PC-3 (cell line): ENCODE measurements around the gene TRPM5. TPM values are rescaled to one million over a fixed set of nuclear protein-coding genes. Genes with fewer than 3 reads are reported as not detected.

Experiments
- ATAC-seq: fragments of 200-7000 bp; cut with Tn5 transposase; 2 replicates; pipeline ENCODE4 v1.9.1; 2020; ENCODE audit warnings: mild to moderate bottlenecking, moderate library complexity
- BruUV-seq: library from RNA; stranded (reverse); fragments of 400-500 nt; replicated peaks from 2 replicates; lab custom pipeline; 2021; lab: Mats Ljungman, UMichigan
- CTCF ChIA-PET: fragments of 300-600 bp; sonication (Branson Sonifier 250); formaldehyde crosslinking; loops from one replicate; lab custom pipeline; 2022; ENCODE audit warnings: antibody characterized with exemption; lab: Charles Lee
- POLR2A ChIA-PET: fragments of 300-600 bp; sonication (Branson Sonifier 250); formaldehyde crosslinking; loops from one replicate; lab custom pipeline; 2022; ENCODE audit warnings: antibody characterized with exemption; ENCODE audit not compliant: unreplicated experiment; lab: Charles Lee
- DNase-seq: peaks from one replicate; pipeline ENCODE4 v3.0.0-alpha.2; 2015
- H2AFZ ChIP-seq: fragments of 300-600 bp; sonication (generic); 2 replicates; pipeline ENCODE4 v1.6.0; 2016; ENCODE audit warnings: antibody characterized with exemption, low read length
- H3F3A ChIP-seq: fragments of 300-600 bp; sonication (generic); one replicate; pipeline ENCODE4 v1.6.0; 2017; ENCODE audit warnings: antibody characterized with exemption, low read length, control low read depth, mild to moderate bottlenecking; ENCODE audit not compliant: unreplicated experiment
- H3K27ac ChIP-seq: fragments of 300-600 bp; sonication (generic); 2 replicates; pipeline ENCODE4 v1.5.1; 2016; ENCODE audit warnings: mild to moderate bottlenecking, low read length
- H3K27me3 ChIP-seq: fragments of 300-600 bp; sonication (generic); 2 replicates; pipeline ENCODE4 v1.6.1; 2016; ENCODE audit warnings: low read length, mixed read lengths
- H3K36me3 ChIP-seq: fragments of 300-600 bp; sonication (generic); 2 replicates; pipeline ENCODE4 v1.6.1; 2016; ENCODE audit warnings: low read depth, mixed run types, low read length, mixed read lengths
- H3K4me1 ChIP-seq: fragments of 300-600 bp; sonication (generic); 2 replicates; pipeline ENCODE4 v1.5.1; 2016; ENCODE audit warnings: low read length; ENCODE audit not compliant: insufficient read depth
- H3K4me2 ChIP-seq: fragments of 300-600 bp; sonication (generic); 2 replicates; pipeline ENCODE4 v1.6.0; 2016; ENCODE audit warnings: low read length
- H3K4me3 ChIP-seq: fragments of 300-600 bp; sonication (generic); 2 replicates; pipeline ENCODE4 v1.5.1; 2016; ENCODE audit warnings: mild to moderate bottlenecking, low read length, mixed read lengths
- H3K79me2 ChIP-seq: fragments of 300-600 bp; sonication (generic); 2 replicates; pipeline ENCODE4 v1.6.1; 2017; ENCODE audit warnings: low read length, mixed read lengths
- H3K9ac ChIP-seq: fragments of 300-600 bp; sonication (generic); 2 replicates; pipeline ENCODE4 v1.6.0; 2016; ENCODE audit warnings: mild to moderate bottlenecking, low read length
- H3K9me2 ChIP-seq: fragments of 300-600 bp; sonication (generic); replicated peaks from 2 replicates; pipeline ENCODE4 v1.6.1; 2016; ENCODE audit warnings: mixed run types, low read length, mixed read lengths
- H3K9me3 ChIP-seq: fragments of 300-600 bp; sonication (generic); 2 replicates; pipeline ENCODE4 v1.6.1; 2016; ENCODE audit warnings: low read length, mixed read lengths
- H4K20me1 ChIP-seq: fragments of 300-600 bp; sonication (generic); 2 replicates; pipeline ENCODE4 v1.6.1; 2016; ENCODE audit warnings: low read length, mixed read lengths
- EZH2 ChIP-seq: fragments of 300-600 bp; sonication (generic); IDR thresholded peaks from one replicate; pipeline ENCODE4 v1.6.1; 2017; ENCODE audit warnings: antibody characterized with exemption, mild to moderate bottlenecking, low read length; ENCODE audit not compliant: unreplicated experiment
- EZH2phosphoT487 ChIP-seq: fragments of 300-600 bp; sonication (generic); IDR thresholded peaks from 2 replicates; pipeline ENCODE4 v1.6.1; 2018; ENCODE audit warnings: mild to moderate bottlenecking, antibody characterized with exemption, low read length, borderline replicate concordance
- intact Hi-C: fragments of 100-400 bp; cut with micrococcal nuclease; formaldehyde crosslinking; loops from 2 replicates; pipeline ENCODE4 v1.9.0; 2023
- total RNA-seq: library from RNA; depleted of rRNA; stranded (reverse); fragments of >200 nt; gene quantifications from 2 replicates; pipeline ENCODE4 v1.2.3, GENCODE V29; 2014
- TF ChIP-seq, protein P1 (sequence below): fragments of 300-600 bp; sonication (generic); conservative IDR thresholded peaks from 2 replicates; pipeline ENCODE4 v1.5.1; 2017; ENCODE audit warnings: antibody characterized with exemption, low read depth, mild to moderate bottlenecking, low read length

Gene TRPM5
- total RNA-seq, 1 experiment from 2014 or later, result not detected

DNA sequence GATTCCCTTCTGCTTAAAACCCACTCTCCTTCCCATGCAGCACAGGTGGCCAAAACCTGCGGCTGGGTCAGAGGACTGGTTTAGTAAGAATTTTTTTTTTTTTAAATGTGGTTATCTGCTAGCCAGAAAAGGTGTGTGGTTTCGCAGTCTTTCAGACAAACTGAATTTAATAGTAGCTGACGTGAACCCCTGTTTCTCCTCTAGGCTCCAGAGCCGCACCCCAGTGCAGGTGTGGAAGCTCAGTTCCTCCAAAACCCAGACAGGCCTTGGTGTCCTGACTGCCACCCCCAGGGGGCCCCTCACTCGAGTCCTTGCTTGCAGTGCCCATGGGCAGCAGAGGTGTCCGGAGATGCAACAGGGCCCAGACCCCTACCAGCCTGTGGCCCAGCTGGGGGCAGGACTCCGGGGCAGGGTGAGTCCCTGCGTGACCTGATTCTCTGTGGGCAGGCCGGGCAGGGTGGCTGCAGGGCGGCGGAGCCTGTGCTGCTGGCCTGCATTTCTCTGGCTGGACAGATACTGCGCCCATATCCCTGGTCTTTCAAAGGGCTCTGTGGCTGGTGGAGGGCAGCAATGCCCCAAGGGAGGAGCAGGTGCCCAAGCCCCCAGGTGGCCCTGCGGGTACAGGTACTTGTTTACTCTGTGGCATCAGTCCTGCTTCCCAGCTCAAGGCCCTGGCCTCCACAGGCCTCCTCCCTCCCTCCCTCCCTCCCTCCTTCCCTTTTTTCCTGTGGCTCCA is 15.7 kb upstream of the TRPM5 start:
- BruUV-seq, result no TSS peak
- CTCF ChIA-PET, result interaction anchor here (0.7 kb wide), 1 partner anchor 470 kb away, joined by 3 read pairs; no protein-coding TSS in a partner anchor
- H3K9me3 ChIP-seq, result no peaks in the 10 kb centered on the region
- H3K27me3 ChIP-seq, result no peaks in the 10 kb centered on the region
- no peak overlapping the region for H3K9ac ChIP-seq
- POLR2A ChIA-PET, result no interaction called here
- H3K36me3 ChIP-seq, result no peaks in the 10 kb centered on the region
- TF ChIP-seq, protein P1, sequence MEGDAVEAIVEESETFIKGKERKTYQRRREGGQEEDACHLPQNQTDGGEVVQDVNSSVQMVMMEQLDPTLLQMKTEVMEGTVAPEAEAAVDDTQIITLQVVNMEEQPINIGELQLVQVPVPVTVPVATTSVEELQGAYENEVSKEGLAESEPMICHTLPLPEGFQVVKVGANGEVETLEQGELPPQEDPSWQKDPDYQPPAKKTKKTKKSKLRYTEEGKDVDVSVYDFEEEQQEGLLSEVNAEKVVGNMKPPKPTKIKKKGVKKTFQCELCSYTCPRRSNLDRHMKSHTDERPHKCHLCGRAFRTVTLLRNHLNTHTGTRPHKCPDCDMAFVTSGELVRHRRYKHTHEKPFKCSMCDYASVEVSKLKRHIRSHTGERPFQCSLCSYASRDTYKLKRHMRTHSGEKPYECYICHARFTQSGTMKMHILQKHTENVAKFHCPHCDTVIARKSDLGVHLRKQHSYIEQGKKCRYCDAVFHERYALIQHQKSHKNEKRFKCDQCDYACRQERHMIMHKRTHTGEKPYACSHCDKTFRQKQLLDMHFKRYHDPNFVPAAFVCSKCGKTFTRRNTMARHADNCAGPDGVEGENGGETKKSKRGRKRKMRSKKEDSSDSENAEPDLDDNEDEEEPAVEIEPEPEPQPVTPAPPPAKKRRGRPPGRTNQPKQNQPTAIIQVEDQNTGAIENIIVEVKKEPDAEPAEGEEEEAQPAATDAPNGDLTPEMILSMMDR, result no peak
- TF ChIP-seq EZH2phosphoT487, result no peak
- no peak for TF ChIP-seq EZH2
- ATAC-seq (no peak), DNase-seq (no peak)
- H3K9me2 ChIP-seq, result no peaks in the 10 kb centered on the region
- no peak overlapping the region for H3K27ac ChIP-seq
- H2AFZ ChIP-seq, result no peak overlapping the region
- intact Hi-C loops, result no loop called here
- H3K4me1 ChIP-seq, result peaks cover 5% of the 10 kb centered on the region; the same call in 1 of the 2 replicates
- no peak overlapping the region for H3K4me2 ChIP-seq
- H3F3A ChIP-seq, result no peaks in the 10 kb centered on the region
- no peaks in the 10 kb centered on the region for H3K79me2 ChIP-seq
- H4K20me1 ChIP-seq, result no peaks in the 10 kb centered on the region
- no peak overlapping the region for H3K4me3 ChIP-seq

- no peak overlapping the region for H3K9ac ChIP-seq
- no peak for DNase-seq
- H3K9me2 ChIP-seq, result no peaks in the 10 kb centered on the region
- H3K4me3 ChIP-seq, result no peak overlapping the region
- H2AFZ ChIP-seq, result no peak overlapping the region
- no peaks in the 10 kb centered on the region for H3K27me3 ChIP-seq
- no TSS peak for BruUV-seq
- TF ChIP-seq, protein P1, result no peak
- TF ChIP-seq EZH2 (no peak), EZH2phosphoT487 (no peak)
- intact Hi-C loops, result no loop called here
- no peak overlapping the region for H3K4me2 ChIP-seq
- H3K27ac ChIP-seq, result no peak overlapping the region
- H3K4me1 ChIP-seq, result peaks cover 5% of the 10 kb centered on the region; the same call in 1 of the 2 replicates
- ATAC-seq, result no peak
- no peaks in the 10 kb centered on the region for H3K36me3 ChIP-seq
- H3F3A ChIP-seq, result no peaks in the 10 kb centered on the region
- no peaks in the 10 kb centered on the region for H3K9me3 ChIP-seq
- CTCF ChIA-PET, result no interaction called here
- H3K79me2 ChIP-seq, result no peaks in the 10 kb centered on the region
- POLR2A ChIA-PET, result no interaction called here
- no peaks in the 10 kb centered on the region for H4K20me1 ChIP-seq
Observed at GRCh38 chr11:2459016-2459725, 14.9 kb upstream of the TRPM5 start.

GRCh38 chr11:2458321-2458720 is 14.0 kb upstream of the TRPM5 start:
- Histone ChIP-seq H3K27ac (no peak overlapping the region), H3K27me3 (no peaks in the 10 kb centered on the region), H3K9me3 (no peaks in the 10 kb centered on the region), H3K9me2 (no peaks in the 10 kb centered on the region), H3F3A (no peaks in the 10 kb centered on the region), H4K20me1 (no peaks in the 10 kb centered on the region), H3K4me3 (no peak overlapping the region), H3K4me1 (peaks cover 4% of the 10 kb centered on the region; the same call in 1 of the 2 replicates), H3K9ac (no peak overlapping the region), H3K36me3 (no peaks in the 10 kb centered on the region), H3K79me2 (no peaks in the 10 kb centered on the region), H2AFZ (no peak overlapping the region), H3K4me2 (no peak overlapping the region)
- DNase-seq, result no peak
- intact Hi-C loops, result no loop called here
- BruUV-seq, result no TSS peak
- CTCF ChIA-PET, result no interaction called here
- no peak for ATAC-seq
- POLR2A ChIA-PET, result no interaction called here
- no peak for TF ChIP-seq EZH2phosphoT487
- TF ChIP-seq, protein P1, result no peak
- TF ChIP-seq EZH2, result no peak
